Activated T-helper 1 cell treated with anti-CD3 and anti-CD28 coated beads, Interleukin-2, amount 50 U/mL, for 16 hours (primary cell): ENCODE measurements around the gene BICD2.

ENCODE experiments used
- DNase-seq, 2 donors: peaks; one replicate each; pipeline ENCODE4 v3.0.0-alpha.2; 2020; ENCODE audit warnings: low read depth in 1 of 2, low spot score in 1 of 2

BICD2 gene

GRCh38 chr9:92715488-92716231, 49.0 kb downstream of the BICD2 start:
- no peak for DNase-seq

- no peak for DNase-seq
Observed at GRCh38 chr9:92714787-92715487, 49.7 kb downstream of the BICD2 start.

GRCh38 chr9:92714016-92714415, 50.6 kb downstream of the BICD2 start:
- DNase-seq, result no peak

GRCh38 chr9:92713528-92713927, 51.1 kb downstream of the BICD2 start:
- no peak for DNase-seq

GRCh38 chr9:92712767-92713166, 51.9 kb downstream of the BICD2 start:
- no peak for DNase-seq

GRCh38 chr9:92711844-92712243, 52.8 kb downstream of the BICD2 start:
- no peak for DNase-seq

GRCh38 chr9:92711146-92711545, 53.5 kb downstream of the BICD2 start:
- no peak for DNase-seq

- DNase-seq, result no peak
Observed at GRCh38 chr9:92710368-92710767, 54.3 kb downstream of the BICD2 start.

- no peak for DNase-seq
Observed at GRCh38 chr9:92709954-92710353, 54.7 kb downstream of the BICD2 start.

- DNase-seq, result no peak
Observed at GRCh38 chr9:92709240-92709639, 55.4 kb downstream of the BICD2 start.

GRCh38 chr9:92707530-92707929, 57.1 kb downstream of the BICD2 start:
- DNase-seq, result no peak

GRCh38 chr9:92706218-92706940, 58.3 kb downstream of the BICD2 start:
- no peak for DNase-seq

GRCh38 chr9:92704528-92704927, 60.1 kb downstream of the BICD2 start:
- DNase-seq, result no peak

GRCh38 chr9:92696619-92697018, 68.0 kb downstream of the BICD2 start:
- DNase-seq, result no peak

- DNase-seq, result no peak
Observed at GRCh38 chr9:92686954-92687353, 77.7 kb downstream of the BICD2 start.

- DNase-seq, result no peak
Observed at GRCh38 chr9:92685022-92685421, 79.6 kb downstream of the BICD2 start.

GRCh38 chr9:92682269-92682668, 82.4 kb downstream of the BICD2 start:
- no peak for DNase-seq

- DNase-seq, result no peak
Observed at GRCh38 chr9:92680166-92681119, 84.2 kb downstream of the BICD2 start.

- no peak for DNase-seq
Observed at GRCh38 chr9:92679413-92680165, 85.0 kb downstream of the BICD2 start.

GRCh38 chr9:92671323-92671722, 93.3 kb downstream of the BICD2 start:
- no peak for DNase-seq
